Left renal cortex interstitium (tissue), 4 donors: ENCODE measurements around the gene ECE1. TPM values are rescaled to one million over a fixed set of nuclear protein-coding genes. Genes with fewer than 3 reads are reported as not detected.
"Not testable (repeated sequence)": the region's sequence is repeated elsewhere in the genome, so short reads cannot be mapped to it uniquely, and the experiment has no call there.

Experiments
- DNase-seq, 4 donors: peaks; one replicate each; pipeline ENCODE4 v3.0.0-alpha.2; 2013; ENCODE audit warnings: low read depth in 4 of 4, low spot score in 2 of 4, missing footprints in 1 of 4
- polyA plus RNA-seq, 4 donors: library from polyadenylated mRNA; unstranded; fragments of 120-200 nt; gene quantifications; one replicate each; pipeline ENCODE4 v1.2.1, GENCODE V29; 2013; ENCODE audit not compliant: insufficient read length in 4 of 4

Gene ECE1
- polyA plus RNA-seq, 4 donors = 42.1 to 49.0 (median 45.5) TPM

DNA sequence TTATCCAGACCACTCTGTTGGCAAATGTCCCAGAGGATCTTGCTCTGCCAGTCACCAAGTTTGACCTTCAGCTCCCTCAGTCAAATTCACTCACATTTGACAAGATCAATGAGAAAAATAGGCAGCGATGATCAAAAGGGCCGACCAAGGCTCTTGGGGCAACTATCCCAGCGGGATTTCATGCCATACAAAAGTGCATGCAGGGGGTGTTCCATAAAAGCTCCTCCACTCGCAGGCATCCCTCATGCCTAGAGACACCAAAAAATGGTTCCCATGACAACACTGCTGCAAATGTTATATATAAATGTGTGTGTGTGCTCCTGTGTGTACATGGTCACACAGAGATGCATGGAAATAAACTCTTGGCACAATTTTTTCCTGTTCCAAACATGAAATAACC lies 97.4 kb downstream of the ECE1 start:
- DNase-seq = no peak

DNA sequence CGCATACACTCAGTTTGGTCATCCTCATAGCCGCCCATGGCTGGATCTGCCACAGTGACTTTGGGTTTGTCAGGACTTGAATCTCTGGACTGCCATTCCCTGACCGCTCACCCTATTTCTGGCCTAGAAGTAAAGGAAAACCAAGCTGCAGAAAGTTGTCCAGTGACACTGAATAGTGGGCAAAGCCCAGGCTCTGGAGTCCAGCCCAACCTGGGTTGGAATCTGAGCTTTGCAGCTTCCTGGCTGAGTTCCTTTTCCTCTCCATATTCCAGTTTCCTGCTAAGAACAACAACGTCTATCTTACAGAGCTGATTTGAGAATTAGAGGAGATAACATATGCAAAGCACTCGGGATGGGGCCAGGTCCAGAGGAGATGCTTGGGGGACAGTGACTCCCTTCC lies 98.0 kb downstream of the ECE1 start:
- no peak for DNase-seq

DNA sequence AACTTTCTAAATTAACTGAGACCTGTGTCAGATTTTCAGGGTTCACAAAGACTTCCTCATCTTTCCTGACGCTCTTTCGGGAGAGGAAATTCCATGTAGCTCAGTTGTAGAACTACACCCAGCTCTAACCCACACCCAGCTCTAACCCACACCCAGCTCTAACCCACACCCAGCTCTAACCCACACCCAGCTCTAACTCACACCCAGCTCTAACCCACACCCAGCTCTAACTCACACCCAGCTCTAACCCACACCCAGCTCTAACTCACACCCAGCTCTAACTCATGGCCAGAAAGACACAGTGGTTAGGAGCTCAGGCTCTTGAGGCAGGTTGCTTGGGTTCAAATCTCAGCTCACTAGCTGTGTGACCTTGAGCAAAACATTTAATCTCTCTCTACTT lies 99.5 kb downstream of the ECE1 start:
- DNase-seq = not testable (repeated sequence)

DNA sequence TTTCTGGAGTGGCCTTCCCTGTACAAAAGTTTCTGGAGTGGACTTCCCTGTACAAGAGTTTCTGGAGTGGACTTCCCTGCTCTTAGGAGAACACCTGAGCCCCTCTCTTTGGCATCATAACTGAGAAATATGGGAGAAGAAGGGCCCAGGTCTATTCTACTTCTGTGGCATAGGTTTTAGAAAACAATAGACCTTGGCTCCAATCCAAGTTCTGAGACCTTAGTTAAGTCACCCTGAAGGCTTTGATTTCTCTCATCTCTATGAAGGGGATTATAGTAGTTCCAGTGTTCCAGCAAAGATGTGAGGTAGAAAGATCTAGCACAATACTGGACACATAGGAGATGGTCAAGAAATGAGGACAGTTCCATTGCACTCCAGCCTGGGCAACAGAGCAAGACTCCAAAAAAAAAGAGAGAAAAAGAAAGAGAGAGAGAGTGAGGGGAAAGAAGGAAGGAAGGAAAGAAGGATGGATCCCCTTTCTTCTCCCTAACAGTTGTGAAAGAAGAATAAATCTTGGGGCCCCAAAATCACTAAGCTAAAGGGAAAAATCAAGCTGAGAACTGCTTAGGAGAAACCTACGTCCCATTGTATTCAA lies 100.3 kb downstream of the ECE1 start:
- DNase-seq = no peak

DNA sequence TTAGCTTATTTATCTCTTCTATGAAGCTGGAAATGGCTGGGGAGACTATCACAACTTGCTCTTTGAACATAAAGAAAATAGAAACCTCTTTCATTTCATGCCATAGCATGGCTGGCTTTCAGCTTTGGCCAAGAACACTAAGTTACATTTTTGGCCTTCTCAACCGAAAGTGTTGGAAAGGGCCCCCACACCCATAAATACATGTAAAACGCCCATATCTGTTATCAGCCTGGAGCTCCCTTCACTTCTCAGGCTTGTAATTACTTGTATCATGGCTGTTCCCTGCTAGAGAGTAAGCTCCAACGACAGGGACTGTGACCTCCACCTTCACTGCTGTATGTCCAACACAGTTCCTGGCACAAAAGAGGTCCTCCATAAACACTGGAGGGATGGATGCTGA lies 100.8 kb downstream of the ECE1 start:
- no peak for DNase-seq

DNA sequence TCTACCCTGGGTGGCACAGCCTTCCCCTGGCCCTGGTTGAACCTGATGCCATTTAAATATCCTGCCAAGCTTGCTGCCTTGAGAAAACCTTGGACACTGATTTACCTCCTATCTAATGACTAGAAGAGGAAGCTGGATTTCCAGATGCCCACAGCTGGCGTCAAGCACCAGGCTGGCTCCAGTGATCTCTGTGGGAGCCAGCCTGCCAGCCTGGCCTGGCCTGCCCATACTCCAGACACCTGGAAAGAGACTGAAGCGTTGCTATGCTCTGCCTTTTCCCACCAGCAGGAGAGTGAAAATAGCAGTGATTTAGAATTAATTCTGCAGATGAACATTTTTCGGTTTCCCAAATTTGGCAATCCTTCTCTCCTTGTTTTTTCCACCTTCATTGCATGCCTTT lies 102.0 kb downstream of the ECE1 start:
- DNase-seq = no peak

DNA sequence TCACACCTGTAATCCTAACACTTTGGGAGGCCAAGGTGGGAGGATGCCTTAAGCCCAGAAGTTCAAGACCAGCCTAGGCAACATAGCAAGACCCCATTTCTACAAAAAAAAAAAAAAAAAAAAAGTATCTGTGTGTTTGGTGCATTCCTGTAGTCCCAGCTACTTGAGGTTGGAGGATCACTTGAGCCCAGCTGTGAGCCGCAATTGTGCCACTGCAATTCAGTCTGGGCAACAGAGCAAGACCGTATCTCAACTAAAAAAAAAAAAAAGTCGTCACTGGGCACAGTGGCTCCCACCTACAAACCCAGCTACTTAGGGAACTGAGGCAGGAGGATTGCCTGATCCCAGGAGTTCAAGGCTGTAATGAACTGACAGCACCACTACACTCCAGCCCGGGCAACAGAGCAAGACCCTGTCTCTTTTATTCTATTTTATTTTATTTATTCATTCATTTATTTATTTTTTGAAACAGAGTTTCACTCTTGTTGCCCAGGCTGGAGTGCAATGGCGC lies 105.0 kb downstream of the ECE1 start:
- no peak for DNase-seq

DNA sequence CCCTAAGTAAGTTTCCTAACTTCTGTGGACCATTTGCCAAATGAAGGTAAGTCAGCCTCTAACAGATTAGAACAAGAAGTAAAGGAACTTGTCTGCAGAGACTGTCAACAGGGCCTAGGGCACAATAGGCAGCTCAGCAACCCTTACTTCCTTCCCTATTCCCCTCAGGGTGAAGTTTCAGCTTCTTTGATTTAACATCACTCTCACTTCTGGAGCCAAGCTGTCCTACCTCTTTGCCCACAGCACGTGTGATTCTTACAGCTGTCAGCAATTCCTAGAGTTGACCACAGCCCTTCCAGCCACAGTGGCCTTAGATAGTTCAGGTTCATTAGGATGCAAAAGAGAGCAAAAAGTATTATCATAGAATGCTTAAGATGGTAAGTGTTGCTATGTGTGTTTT lies 106.0 kb downstream of the ECE1 start:
- DNase-seq = no peak

DNA sequence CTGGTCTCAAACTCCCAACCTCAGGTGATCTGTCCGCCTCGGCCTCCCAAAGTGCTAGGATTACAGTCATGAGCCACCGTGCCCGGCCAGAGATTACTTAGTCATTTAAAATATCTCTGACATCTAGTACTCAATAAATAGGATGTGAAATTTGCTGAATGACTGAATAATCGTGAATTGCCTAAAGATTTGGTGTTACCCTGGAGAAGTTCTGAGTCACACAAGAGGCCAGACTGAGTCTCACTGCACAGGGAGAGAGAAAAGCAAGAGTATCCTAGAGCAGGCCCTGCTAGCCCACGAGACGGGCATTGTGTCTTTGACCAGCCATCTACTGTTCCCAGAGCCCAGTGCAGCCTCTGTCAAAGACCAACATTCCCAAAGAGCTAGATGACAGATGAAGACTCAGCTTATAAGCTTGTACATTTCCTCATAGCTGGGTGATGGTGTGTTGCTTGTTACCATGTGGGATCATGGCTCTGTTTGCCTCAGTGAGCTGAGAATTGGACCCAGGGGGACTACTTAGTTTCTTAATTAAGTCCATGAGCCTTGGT lies 108.0 kb downstream of the ECE1 start:
- DNase-seq = no peak

DNA sequence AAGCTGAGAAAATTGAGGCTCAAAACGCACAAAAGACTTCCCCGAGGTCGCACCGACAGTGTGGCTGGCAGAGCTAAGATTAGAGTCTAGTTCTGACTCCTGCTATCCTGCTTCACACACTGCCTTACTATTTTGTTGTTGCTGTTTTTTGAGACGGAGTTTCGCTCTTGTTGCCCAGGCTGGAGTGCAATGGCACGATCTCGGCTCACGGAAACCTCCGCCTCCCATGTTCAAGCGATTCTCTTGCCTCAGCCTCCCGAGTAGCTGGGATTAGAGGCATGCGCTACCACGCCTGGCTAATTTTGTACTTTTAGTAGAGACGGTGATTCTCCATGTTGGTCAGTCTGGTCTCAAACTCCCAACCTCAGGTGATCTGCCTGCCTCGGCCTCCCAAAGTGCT lies 112.0 kb downstream of the ECE1 start:
- not testable (repeated sequence) for DNase-seq

DNA sequence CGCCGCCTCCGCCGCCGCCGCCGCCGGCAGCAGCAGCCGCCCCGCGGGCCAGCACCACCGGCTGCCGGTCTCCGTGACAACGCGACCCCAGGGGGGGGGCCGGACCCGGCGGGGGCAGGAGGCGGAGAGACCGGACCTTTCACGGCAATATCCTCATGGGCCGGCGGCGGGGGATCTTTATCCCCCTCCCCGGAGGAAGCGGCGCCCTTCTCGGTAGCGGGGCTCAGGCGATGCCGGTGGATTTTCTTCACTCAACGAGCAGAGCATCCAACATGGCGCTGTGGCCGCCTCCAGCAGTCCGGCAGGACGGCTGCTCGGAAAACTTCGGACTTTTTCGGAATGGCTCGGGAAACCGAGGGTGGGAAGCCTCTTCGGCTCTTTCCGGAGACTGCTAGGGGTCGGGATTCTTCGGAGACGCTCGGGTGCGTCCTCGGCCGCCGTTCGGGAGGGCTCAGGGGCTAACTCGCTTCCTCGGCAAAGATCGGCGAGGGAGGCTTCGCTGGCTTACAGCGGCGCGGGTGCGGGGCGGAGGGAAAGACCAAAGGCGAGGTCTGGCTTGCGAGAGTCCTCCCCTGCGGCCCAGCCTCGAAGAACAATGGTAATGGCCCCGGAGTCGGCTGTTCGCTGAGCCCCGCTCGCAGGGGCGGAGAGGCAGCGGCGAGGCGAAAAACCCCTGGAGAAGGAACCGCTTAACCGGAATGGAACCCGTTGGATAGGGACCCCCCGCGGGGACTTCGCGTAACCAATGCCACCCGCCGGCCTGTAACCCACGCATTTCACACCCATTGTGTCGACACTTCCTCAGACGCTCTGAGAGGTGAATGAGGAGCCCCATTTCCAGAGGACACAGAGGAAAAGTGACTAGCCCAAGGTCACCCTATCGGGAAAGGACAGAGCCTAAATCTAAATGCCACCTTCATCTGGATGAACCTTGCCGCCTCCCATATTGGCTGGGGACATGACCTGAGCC lies 113.4 kb downstream of the ECE1 start, which contains the start of gene EIF4G3:
Gene EIF4G3, minus strand, starts transcription at position 312 of the 970 bp plus-strand sequence. CDS start 174,155 bp downstream, outside the sequence.
- peak; percentile 98 to 99 (median 98) for DNase-seq

DNA sequence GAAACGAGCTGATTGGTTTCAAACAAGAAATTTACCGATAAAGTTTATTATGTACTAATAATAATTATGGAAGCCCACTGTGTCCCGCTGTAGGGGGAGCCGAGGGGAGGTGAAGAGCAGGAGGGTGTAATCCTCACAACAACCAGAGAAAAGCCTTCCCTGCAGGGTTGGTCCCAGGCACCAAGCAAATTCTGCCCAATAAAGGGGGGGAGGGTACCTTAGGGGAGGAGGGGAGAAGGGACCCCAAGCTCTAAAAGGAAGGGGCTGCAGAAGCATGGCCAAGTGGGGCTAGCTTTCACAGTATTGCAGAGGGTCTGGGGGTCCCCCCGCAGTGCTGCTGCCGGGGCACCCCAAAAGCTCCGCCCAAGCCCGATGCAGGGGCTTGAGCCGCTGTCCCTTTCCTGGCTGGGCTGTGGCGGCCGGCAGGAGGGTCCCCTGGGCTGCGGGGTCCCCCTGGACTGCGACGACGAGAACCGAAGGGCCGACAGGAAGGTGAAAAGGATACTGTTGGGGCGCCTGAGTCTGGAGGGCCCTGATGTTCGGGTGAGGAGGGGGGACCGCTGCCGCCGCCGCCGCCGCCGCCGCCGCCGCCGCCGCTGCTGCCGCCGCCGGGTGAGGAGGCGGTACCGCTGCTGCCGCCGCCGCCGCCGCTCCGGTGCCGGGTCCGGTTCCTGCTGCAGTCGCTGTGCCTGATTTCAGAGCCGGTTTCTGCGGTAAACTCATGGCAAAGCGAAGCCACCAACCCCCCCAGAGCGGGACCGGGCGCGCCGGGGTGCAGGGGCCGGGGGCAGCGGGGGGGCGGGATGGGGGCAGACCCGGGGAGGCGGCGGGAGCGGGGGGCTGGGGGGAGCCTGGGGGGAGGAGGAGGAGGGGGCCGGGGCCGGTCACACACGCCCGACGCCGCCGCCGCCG lies 114.3 kb downstream of the ECE1 start:
- DNase-seq = peak in 2 of 4 donors; percentile 22 to 31

DNA sequence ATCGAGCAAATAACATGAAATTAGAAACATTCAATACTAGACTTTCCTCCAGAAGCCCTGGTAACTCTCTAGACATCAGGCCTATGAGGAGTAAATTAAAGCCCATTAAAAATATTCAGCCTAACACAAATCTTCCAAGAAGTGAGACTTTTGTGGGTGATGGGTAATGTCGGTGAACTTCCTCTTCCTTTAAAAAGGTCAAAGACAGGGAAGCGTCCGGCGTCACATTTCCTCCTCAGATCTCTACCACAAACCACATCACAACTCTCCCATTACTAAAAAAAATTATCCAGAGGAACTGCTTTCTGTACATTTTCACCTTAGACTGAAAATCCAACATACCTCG lies 115.0 kb downstream of the ECE1 start:
- no peak for DNase-seq

DNA sequence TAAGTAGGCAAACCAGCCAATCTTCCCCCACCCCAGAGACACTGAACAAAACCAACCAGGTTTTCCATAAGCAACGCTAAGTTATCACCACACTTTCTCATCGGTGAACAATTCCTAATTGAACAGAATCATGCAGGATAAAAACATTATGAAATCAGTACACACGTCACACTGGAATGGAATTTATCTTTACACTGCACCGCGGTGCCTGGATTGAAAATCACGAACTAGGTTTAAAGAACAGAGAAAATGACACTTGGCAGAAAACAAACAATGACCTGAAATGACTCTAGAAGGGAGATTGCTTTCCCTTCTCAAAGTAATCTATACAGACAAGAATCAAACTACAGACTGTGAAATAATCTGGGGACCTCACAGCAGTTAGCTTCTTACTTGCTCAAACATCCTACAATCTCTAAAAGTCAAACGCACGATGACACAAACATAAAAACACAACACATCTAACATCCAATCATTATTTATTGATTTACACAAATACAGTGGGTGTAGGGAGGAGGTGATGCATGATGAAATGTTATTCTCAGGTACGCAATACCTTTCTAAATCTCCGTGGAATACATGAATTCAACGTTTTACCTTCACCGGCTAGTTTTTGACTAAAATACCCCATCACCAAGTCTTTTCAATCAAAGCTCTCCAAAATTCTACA lies 115.5 kb downstream of the ECE1 start:
- DNase-seq = no peak

DNA sequence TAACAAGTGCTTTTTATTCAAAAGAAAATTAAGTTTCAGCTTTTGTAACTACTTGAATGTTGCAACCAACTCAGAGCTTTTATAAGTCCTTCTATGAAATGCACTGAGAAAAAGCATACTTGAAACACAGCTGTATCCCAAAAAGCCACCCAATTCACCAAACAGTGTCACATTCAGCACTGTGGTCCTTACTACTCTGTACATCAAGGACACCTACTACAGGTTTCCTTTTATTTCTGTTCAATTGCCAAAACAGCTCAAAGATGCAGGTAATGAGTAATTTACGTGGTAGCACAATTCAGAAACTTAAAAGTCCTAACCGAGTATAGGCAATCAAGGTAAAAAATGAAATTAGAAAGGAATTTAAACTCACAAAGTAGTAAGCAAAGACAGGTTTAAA lies 116.0 kb downstream of the ECE1 start:
- DNase-seq = no peak

DNA sequence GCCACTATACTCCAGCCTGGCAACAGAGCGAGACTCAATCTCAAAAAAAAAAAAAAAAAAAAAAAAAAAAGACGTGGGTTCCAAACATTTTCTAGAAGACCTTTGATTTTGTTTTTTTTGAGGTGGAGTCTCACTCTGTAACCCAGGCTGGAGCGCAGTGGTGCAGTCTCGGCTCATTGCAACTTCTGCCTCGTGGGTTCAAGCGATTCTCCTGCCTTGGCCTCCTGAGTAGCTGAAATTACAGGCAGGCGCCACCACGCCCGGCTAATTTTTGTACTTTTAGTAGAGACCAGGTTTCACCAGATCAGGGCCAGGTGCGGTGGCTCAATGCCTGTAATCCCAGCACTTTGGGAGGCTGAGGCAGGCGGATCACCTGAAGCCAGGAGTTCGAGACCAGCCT lies 117.2 kb downstream of the ECE1 start:
- DNase-seq = not testable (repeated sequence)

DNA sequence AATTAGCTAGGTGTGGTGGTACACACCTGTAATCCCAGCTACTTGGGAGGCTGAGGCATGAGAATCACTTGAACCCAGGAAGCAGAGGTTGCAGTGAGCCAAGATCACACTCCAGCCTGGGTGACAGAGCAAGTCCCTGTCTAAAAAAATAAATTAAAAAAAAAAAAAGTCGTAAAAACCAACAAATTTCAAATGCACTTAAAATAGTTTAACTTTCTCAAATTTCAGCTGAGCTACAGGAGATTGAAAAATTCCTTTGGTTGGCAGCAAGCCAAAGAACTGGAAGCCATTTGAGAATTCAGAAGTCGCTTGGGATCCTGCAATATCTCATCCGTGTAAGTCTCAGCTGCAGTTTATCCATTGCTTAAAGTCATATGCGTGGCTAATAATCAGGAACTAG lies 119.4 kb downstream of the ECE1 start:
- peak in 1 of 4 donors; percentile 53 for DNase-seq

DNA sequence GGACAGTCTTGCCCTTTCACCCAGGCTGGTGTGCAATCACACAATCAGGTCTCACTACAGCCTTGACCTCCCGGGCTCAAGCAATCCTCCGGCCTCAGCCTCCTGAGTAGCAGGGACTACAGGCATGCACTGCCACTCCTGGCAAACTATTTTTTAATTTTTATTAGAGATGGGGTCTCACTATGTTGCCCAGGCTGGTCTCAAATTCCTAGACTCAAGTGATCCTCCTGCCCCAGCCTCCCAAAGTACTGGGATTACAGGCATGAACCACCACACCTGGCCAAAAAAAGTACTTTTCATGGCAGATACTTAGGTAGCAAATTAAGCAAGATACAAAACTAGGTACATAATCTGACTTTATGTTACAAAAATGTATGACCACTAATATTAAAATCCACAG lies 121.8 kb downstream of the ECE1 start:
- DNase-seq = no peak
